GM18517 (cell line): ENCODE measurements around the gene FAAH2.
A peak's percentile ranks its signal among the peaks of the same experiment; 100 is the strongest.
"Not testable (repeated sequence)": the region's sequence is repeated elsewhere in the genome, so short reads cannot be mapped to it uniquely, and the experiment has no call there.

ENCODE experiments used
- ATAC-seq: cut with Tn5 transposase; IDR thresholded peaks from one replicate; pipeline ENCODE4 v1.9.1; 2021; ENCODE audit warnings: mild to moderate bottlenecking, moderate library complexity; ENCODE audit not compliant: unreplicated experiment

The FAAH2 gene

DNA sequence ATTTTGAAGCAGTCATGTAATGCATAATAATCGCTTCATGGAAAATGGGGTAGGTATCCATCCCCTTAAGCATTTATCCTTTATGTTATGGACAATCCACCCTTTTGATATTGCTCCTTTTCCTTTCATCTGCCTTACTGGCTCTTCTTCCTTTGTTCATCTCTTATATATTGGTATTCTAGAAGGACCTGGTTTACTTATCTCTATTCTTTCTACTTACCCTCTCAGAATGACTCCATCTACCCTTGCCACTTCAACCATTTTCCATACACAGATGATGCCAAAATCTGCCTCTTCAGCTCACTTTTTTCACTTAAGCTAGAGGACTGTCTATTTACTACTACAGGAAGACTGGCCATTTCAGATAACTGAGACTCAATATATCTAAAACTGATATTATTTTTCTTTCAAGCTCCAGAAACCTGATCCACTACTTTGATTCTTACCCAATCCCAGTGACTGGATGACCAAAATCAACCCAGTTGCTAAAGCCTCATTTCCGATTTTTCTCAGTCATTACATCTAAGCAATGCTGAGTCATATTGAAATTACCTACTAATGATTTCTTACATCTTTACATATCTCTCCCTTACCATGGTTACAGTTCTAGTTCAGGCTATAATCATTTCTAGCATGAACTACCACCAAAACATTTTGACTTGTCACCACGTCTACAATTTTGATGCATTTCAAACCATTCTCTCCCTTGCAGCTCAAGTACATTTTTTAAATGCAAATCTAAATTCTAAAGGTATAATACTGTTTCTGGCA, 93.7 kb downstream of the FAAH2 start:
- ATAC-seq = peak; percentile 88

DNA sequence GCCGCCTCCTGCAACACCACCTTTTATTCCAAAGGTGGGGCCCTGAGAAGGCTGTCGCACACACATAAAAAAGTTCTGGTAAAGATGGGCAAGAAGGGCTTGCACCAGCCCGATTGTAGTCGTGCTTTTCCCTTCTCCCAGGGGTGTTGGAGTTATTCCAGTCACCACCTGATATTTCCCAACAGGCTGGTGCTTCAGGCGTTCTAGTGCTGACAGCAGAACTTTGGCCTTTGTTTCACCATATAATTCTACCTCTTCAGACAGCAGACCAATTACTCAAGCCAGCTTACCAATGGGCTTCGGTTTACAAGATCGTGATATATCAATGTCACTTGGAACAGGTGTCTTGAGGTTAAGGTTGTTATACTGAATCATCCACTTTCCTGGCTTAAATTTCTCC, 107.7 kb downstream of the FAAH2 start:
- ATAC-seq = not testable (repeated sequence)

- ATAC-seq = not testable (repeated sequence)
Observed at GRCh38 chrX:57403191-57403590, 116.7 kb downstream of the FAAH2 start.

DNA sequence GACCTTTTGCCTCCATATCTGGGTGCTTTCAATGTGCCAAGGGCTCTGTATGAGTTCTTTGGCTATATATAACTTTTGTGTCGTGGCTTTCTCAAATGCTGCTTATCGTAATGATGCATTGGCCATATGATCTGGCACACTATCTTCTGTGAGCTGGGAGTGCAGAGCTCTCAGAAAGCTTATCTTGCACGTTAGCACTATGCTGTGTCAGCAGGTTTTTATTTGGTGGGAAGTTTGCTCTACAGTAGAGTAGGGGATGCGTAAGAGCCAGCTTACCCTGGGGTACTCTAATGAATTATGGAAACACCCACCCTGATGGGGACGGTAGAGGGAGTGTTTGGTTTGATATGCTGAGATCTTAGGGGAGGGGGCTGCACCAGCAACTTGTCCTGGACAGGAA, 119.6 kb downstream of the FAAH2 start:
- no peak for ATAC-seq

- no peak for ATAC-seq
Observed at GRCh38 chrX:57417827-57418226, 131.3 kb downstream of the FAAH2 start.

DNA sequence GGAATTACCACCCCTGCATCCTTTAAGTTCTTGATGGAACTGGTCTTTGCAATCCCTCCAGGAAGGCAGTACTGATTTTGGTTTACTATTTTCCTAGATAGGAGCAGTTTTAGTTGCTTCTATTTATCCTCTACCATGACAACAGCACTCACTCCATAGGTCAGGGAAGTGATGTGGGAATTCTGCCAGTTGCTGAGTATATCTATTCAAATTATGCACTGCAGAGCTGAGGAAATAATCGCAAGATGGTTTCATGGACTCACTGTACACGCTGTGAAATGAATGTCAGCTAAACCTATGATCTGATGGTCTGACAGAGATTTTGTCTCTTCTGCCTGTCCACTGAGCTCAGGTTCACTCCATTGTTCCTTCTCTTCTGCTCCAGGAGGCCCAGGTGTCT, 135.8 kb downstream of the FAAH2 start:
- ATAC-seq = no peak

GRCh38 chrX:57422790-57423189, 136.3 kb downstream of the FAAH2 start:
- ATAC-seq = no peak

GRCh38 chrX:57445076-57445475, 158.6 kb downstream of the FAAH2 start:
- no peak for ATAC-seq

DNA sequence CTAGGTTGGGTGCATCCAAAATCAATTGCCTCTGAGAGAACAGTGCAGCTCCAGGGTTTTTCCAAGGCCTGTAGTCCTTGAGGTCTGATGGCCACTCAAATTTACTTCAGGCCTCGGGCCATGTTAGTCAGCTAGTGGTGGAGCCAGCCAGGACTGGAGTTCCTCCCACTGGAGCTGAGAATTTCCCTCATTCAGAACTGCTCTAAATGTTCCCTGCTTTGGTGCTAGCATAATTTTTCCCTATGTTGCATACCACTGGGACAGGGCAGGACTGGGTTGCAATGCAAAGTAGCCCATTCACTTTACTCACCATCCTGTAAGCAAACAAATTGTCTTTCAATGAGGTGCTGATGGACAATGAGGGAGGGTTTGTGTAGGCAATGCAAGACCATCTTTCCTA, 159.3 kb downstream of the FAAH2 start:
- no peak for ATAC-seq

GRCh38 chrX:57447856-57448255, 161.3 kb downstream of the FAAH2 start:
- ATAC-seq = no peak

GRCh38 chrX:57451426-57452020, 165.0 kb downstream of the FAAH2 start:
- no peak for ATAC-seq

DNA sequence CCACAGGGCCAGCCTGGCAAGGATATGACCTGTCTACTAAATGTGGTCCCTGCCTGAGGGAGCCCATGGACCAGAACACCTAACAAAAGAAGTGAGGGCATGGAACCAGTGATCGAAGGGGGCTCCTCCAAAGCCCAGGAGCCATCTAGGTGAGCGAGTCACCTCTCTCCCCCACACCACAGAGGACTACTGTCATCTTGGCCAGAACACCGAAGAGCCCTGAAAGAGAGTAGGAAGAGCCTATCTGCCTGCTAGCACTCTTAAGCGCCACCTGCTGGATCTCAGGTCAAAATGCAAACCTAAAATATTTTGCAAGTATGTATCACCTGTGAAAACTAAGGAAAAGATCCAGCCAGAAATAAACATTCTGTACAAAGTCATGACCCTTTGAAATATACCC, 167.4 kb downstream of the FAAH2 start:
- peak; percentile 67 for ATAC-seq

DNA sequence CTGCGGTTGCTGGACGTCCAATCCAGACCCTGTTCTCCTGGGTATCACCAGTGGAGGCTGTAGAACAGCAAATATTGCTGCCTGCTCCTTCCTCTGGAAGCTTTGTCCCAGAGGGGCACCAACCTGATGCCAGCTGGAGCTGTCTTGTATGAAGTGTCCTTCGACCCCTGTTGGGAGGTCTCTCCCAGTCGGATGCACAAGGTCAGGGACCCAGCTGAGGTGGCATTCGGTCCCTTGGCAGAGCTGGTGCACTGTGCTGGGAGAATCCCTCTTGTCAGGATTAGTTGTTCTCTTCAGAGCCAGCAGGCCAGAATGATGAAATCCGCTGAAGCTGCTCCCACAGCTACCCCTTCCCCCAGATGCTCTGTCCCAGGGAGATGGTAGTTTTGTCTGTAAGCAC, 195.0 kb downstream of the FAAH2 start:
- ATAC-seq = no peak

GRCh38 chrX:57516491-57516890, 230.0 kb downstream of the FAAH2 start:
- ATAC-seq = no peak

- ATAC-seq = no peak
Observed at GRCh38 chrX:57519578-57520118, 233.1 kb downstream of the FAAH2 start.

- peak; percentile 67 for ATAC-seq
Observed at GRCh38 chrX:57528670-57529255, 242.3 kb downstream of the FAAH2 start.
